Measurements from ENCODE around the gene ZBTB39.
"Not testable (repeated sequence)": the region's sequence is repeated elsewhere in the genome, so short reads cannot be mapped to it uniquely, and the experiment has no call there.

Gene ZBTB39

GRCh38 chr12:56983386-56983785 lies 23.0 kb downstream of the ZBTB39 start:
- Histone ChIP-seq H3K9ac (no peak overlapping the region), H3K36me3 (no peaks in the 10 kb centered on the region), H3K9me3 (no peaks in the 10 kb centered on the region), H3K27ac (no peak overlapping the region), H3K4me1 (peaks cover 16% of the 10 kb centered on the region), H3K4me2 (no peak overlapping the region), H4K20me1 (no peaks in the 10 kb centered on the region), H3K4me3 (no peak overlapping the region), H3K27me3 (no peaks in the 10 kb centered on the region)
- no peak for TF ChIP-seq Cebpa-rat (IDR thresholded peaks at IDR 0.05)

GRCh38 chr12:56982578-56983236 lies 23.6 kb downstream of the ZBTB39 start:
- not testable (repeated sequence) for H3K4me3 ChIP-seq, H3K27me3 ChIP-seq, H3K36me3 ChIP-seq, H3K4me1 ChIP-seq, H3K27ac ChIP-seq, H3K9ac ChIP-seq, H3K9me3 ChIP-seq, H3K4me2 ChIP-seq, H4K20me1 ChIP-seq

DNA sequence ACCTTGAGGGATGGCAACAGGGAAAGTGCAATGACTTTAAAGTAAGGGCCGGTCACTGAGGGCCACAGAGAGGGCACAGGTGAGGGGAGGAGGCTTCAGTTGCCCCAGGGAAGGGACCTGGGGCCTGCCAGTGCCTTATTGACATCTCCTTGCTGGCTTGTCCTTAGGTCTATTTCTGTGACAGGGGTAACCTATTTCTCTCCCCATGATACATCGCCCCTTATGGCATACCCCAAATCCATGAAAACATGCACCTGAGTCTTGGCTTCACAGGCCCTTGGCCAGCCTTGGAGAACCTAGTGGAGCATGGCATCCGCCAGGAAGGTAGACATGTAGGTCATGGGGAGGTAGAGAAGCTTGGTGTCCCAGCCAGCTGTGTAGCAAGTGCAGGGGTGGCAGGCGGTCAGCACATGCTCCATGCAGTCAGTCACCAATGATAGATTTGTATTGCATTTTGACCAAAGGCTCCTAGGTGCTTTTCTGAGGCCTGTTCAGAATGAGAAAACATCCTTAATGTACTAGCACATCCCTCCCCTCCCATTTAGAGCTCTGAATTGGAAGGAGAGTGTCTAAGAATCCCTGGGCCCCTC lies 25.3 kb downstream of the ZBTB39 start:
- H3K4me1 ChIP-seq = no peaks in the 10 kb centered on the region
- H3K36me3 ChIP-seq = no peaks in the 10 kb centered on the region
- H3K4me3 ChIP-seq = no peak overlapping the region
- H3K27ac ChIP-seq = no peak overlapping the region
- TF ChIP-seq Cebpa-rat (IDR thresholded peaks at IDR 0.05) = no peak
- no peaks in the 10 kb centered on the region for H3K27me3 ChIP-seq
- no peaks in the 10 kb centered on the region for H3K9me3 ChIP-seq
- H4K20me1 ChIP-seq = no peaks in the 10 kb centered on the region
- no peak overlapping the region for H3K9ac ChIP-seq
- no peak overlapping the region for H3K4me2 ChIP-seq

DNA sequence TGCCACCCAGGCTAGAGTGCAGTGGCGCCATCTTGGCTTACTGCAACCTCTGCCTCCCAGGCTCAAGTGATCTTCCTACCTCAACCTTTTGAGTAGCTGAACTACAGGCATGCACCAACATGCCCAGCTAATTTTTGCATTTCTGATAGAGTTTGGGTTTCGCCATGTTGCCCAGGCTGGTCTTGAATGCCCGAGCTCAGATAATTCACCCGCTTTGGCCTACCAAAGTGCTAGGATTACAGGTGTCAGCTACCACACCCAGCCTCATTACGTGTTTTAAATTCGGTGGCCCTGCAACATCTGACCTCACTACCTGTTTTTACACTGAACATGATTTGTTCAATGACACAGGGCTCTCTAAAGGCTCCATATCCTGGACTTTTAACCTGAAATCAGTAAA lies 26.1 kb downstream of the ZBTB39 start:
- Histone ChIP-seq H4K20me1 (no peaks in the 10 kb centered on the region), H3K27me3 (no peaks in the 10 kb centered on the region), H3K36me3 (no peaks in the 10 kb centered on the region), H3K9me3 (no peaks in the 10 kb centered on the region), H3K4me1 (no peaks in the 10 kb centered on the region), H3K4me2 (no peak overlapping the region), H3K9ac (no peak overlapping the region), H3K27ac (no peak overlapping the region), H3K4me3 (no peak overlapping the region)
- no peak for TF ChIP-seq Cebpa-rat (IDR thresholded peaks at IDR 0.05)

GRCh38 chr12:56979628-56980027 lies 26.7 kb downstream of the ZBTB39 start:
- no peak for TF ChIP-seq Cebpa-rat (IDR thresholded peaks at IDR 0.05)
- no peaks in the 10 kb centered on the region for H3K9me3 ChIP-seq
- H4K20me1 ChIP-seq = no peaks in the 10 kb centered on the region
- H3K4me2 ChIP-seq = no peak overlapping the region
- H3K36me3 ChIP-seq = no peaks in the 10 kb centered on the region
- no peak overlapping the region for H3K4me3 ChIP-seq
- no peak overlapping the region for H3K9ac ChIP-seq
- H3K4me1 ChIP-seq = no peaks in the 10 kb centered on the region
- no peak overlapping the region for H3K27ac ChIP-seq
- H3K27me3 ChIP-seq = no peaks in the 10 kb centered on the region

- no peaks in the 10 kb centered on the region for H4K20me1 ChIP-seq
- no peak overlapping the region for H3K9ac ChIP-seq
- no peaks in the 10 kb centered on the region for H3K36me3 ChIP-seq
- no peak overlapping the region for H3K4me2 ChIP-seq
- H3K9me3 ChIP-seq = no peaks in the 10 kb centered on the region
- no peak overlapping the region for H3K27ac ChIP-seq
- no peak for TF ChIP-seq Cebpa-rat (IDR thresholded peaks at IDR 0.05)
- no peaks in the 10 kb centered on the region for H3K27me3 ChIP-seq
- H3K4me3 ChIP-seq = no peak overlapping the region
- no peaks in the 10 kb centered on the region for H3K4me1 ChIP-seq
Observed at GRCh38 chr12:56978397-56979138, 27.8 kb downstream of the ZBTB39 start.

- H3K4me3 ChIP-seq, H3K36me3 ChIP-seq, H3K27me3 ChIP-seq, H3K9me3 ChIP-seq, H3K4me1 ChIP-seq, H3K4me2 ChIP-seq, H3K27ac ChIP-seq, H3K9ac ChIP-seq, H4K20me1 ChIP-seq: not testable (repeated sequence)
Observed at GRCh38 chr12:56977361-56977760, 29.0 kb downstream of the ZBTB39 start.

DNA sequence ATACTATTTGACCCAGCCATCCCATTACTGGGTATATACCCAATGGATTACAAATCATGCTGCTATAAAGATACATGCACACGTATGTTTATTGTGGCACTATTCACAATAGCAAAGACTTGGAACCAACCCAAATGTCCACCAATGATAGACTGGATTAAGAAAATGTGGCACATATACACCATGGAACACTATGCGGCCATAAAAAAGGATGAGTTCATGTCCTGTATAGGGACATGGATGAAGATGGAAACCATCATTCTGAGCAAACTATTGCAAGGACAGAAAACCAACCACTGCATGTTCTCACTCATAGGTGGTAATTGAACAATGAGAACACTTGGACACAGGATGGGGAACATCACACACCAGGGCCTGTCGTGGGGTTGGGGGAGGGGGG lies 32.1 kb downstream of the ZBTB39 start:
- H3K4me3 ChIP-seq, H4K20me1 ChIP-seq, H3K9me3 ChIP-seq, H3K4me1 ChIP-seq, H3K27me3 ChIP-seq, H3K27ac ChIP-seq, H3K36me3 ChIP-seq, H3K4me2 ChIP-seq, H3K9ac ChIP-seq: not testable (repeated sequence)

DNA sequence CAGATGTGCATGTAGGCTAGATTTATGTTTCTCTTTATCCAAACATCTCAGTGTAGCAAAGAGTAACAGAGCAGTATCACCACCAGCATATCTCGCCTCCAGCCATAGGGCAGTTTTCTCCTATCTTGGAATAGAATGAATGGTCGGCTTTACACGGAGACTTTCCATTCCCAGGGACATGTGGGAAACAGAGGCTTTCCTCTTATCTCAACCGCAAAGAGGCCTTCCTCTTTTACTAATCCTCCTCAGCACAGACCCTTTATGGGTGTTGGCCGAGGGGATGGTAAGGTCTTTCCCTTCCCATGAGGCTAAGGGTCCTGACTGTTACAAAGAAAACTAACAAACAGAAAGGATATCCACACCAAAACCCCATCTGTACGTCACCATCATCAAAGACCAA lies 37.4 kb downstream of the ZBTB39 start:
- not testable (repeated sequence) for H3K4me2 ChIP-seq, H3K36me3 ChIP-seq, H3K4me1 ChIP-seq, H4K20me1 ChIP-seq, H3K27ac ChIP-seq, H3K4me3 ChIP-seq, H3K9ac ChIP-seq, H3K27me3 ChIP-seq
- 0 out of 2 replicates have a peak, but pooled peaks cover 10% of the 10 kb centered on the region for H3K9me3 ChIP-seq

DNA sequence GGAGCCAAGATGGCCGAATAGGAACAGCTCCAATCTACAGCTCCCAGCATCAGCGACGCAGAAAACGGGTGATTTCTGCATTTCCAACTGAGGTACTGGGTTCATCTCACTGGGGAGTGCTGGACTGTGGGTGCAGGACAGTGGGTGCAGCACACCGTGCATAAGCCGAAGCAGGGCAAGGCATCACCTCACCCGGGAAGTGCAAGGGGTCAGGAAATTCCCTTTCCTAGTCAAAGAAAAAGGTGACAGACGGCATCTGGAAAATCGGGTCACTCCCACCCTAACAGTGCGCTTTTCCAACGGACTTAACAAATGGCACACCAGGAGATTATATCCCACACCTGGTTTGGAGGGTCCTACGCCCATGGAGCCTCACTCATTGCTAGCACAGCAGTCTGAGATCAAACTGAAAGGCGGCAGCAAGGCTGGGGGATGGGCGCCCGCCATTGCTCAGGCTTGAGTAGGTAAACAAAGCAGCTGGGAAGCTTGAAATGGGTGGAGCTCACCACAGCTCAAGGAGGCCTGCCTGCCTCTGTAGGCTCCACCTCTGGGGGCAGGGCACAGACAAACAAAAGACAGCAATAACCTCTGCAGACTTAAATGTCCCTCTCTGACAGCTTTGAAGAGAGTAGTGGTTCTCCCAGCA lies 40.2 kb downstream of the ZBTB39 start:
- not testable (repeated sequence) for H3K36me3 ChIP-seq, H3K4me2 ChIP-seq, H3K9ac ChIP-seq, H3K4me3 ChIP-seq, H4K20me1 ChIP-seq, H3K4me1 ChIP-seq, H3K27ac ChIP-seq, H3K27me3 ChIP-seq
- peaks cover 18% of the 10 kb centered on the region for H3K9me3 ChIP-seq

DNA sequence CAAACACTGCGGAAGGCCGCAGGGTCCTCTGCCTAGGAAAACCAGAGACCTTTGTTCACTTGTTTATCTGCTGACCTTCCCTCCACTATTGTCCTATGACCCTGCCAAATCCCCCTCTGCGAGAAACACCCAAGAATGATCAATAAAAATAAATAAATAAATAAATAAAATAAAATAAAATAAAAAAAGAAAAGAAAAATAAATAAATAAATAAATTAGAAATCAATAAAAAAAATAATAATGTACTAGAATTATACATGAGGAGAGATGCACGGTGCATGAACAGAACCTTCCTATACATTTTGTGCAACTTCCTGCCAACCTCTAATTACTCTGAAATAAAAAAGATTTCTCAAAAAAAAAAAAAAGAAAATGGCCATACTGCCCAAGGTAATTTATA lies 41.2 kb downstream of the ZBTB39 start:
- H4K20me1 ChIP-seq, H3K4me3 ChIP-seq, H3K27ac ChIP-seq, H3K36me3 ChIP-seq, H3K9ac ChIP-seq, H3K4me2 ChIP-seq, H3K27me3 ChIP-seq, H3K4me1 ChIP-seq: not testable (repeated sequence)
- peaks cover 18% of the 10 kb centered on the region for H3K9me3 ChIP-seq

DNA sequence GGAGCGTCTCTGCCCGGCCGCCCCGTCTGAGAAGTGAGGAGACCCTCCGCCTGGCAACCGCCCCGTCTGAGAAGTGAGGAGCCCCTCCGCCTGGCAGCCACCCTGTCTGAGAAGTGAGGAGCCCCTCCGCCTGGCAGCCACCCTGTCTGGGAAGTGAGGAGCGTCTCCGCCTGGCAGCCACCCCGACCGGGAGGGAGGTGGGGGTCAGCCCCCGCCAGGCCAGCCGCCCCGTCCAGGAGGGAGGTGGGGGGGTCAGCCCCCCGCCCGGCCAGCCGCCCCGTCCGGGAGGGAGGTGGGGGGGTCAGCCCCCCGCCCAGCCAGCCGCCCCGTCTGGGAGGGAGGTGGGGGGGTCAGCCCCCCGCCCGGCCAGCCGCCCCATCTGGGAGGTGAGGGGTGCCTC lies 42.8 kb downstream of the ZBTB39 start:
- H3K4me1 ChIP-seq, H4K20me1 ChIP-seq, H3K36me3 ChIP-seq, H3K4me2 ChIP-seq, H3K9ac ChIP-seq, H3K4me3 ChIP-seq, H3K27me3 ChIP-seq, H3K27ac ChIP-seq: not testable (repeated sequence)
- peaks cover 21% of the 10 kb centered on the region for H3K9me3 ChIP-seq

DNA sequence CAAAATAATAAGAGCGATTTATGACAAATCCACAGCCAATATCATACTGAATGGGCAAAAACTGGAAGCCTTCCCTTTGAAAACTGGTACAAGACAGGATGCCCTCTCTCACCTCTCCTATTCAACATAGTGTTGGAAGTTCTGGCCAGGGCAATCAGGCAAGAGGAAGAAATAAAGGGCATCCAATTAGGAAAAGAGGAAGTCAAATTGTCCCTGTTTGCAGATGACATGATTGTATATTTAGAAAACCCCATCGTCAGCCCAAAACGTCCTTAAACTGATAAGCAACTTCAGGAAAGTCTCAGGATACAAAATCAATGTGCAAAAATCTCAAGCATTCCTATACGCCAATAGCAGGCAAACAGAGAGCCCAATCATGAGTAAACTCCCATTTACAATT lies 44.1 kb downstream of the ZBTB39 start:
- H3K4me3 ChIP-seq, H3K27ac ChIP-seq, H4K20me1 ChIP-seq, H3K27me3 ChIP-seq, H3K36me3 ChIP-seq, H3K4me1 ChIP-seq, H3K4me2 ChIP-seq, H3K9ac ChIP-seq: not testable (repeated sequence)
- peaks cover 30% of the 10 kb centered on the region for H3K9me3 ChIP-seq
